GM12878 (cell line): ENCODE results near the gene CCBE1. TPM values are rescaled to one million over a fixed set of nuclear protein-coding genes. Genes with fewer than 3 reads are reported as not detected.

Source experiments
- ATAC-seq: fragments of 200-7000 bp; cut with Tn5 transposase; 3 replicates; pipeline ENCODE4 v1.9.1; 2020; ENCODE audit warnings: mild to moderate bottlenecking, moderate library complexity
- BruUV-seq: library from RNA; stranded (reverse); fragments of 400-500 nt; replicated peaks from 2 replicates; lab custom pipeline; 2021; lab: Mats Ljungman, UMichigan
- CTCF ChIA-PET: fragments of 300-600 bp; sonication (Branson Sonifier 250); formaldehyde crosslinking; extraction: SDS; loops from one replicate; lab custom pipeline; 2021; ENCODE audit warnings: inconsistent platforms; lab: Yijun Ruan, JAX
- POLR2A ChIA-PET: fragments of 350-600 bp; formaldehyde crosslinking; extraction: SDS; loops from one replicate; lab custom pipeline; 2021; ENCODE audit warnings: inconsistent platforms; lab: Charles Lee
- RAD21 ChIA-PET: fragments of 300-600 bp; sonication (Branson Sonifier 250); formaldehyde crosslinking; loops from one replicate; lab custom pipeline; 2023; ENCODE audit warnings: antibody characterized with exemption; ENCODE audit not compliant: unreplicated experiment; lab: Charles Lee
- SMC1A ChIA-PET: fragments of 300-600 bp; sonication (Branson Sonifier 250); formaldehyde crosslinking; loops from one replicate; lab custom pipeline; 2023; ENCODE audit not compliant: unreplicated experiment, uncharacterized antibody; lab: Charles Lee
- DNase-seq: peaks from one replicate; pipeline ENCODE4 v3.0.0-alpha.2; 2011; ENCODE audit warnings: low read depth, low spot score
- FAIRE-seq: peaks from 3 replicates; lab custom pipeline; 2011; peaks lifted over from hg19 to GRCh38; lab: Jason Lieb, UNC
- H2AFZ ChIP-seq: 2 replicates; pipeline ENCODE4 v1.6.0; 2011; ENCODE audit warnings: low read depth, low read length, control low read depth; ENCODE audit not compliant: control insufficient read depth
- H3K27ac ChIP-seq: 2 replicates; pipeline ENCODE4 v1.5.1; 2011; ENCODE audit warnings: control low read depth; ENCODE audit not compliant: control insufficient read depth, insufficient read depth
- H3K27me3 ChIP-seq, 2 experiments: replicated peaks in 1 of 2; 2 replicates each; pipeline versions ENCODE4 v1.6.0 to v1.6.1; 2011; ENCODE audit warnings: low read length in 1 of 2; ENCODE audit not compliant: control insufficient read depth in 2 of 2, insufficient read depth in 2 of 2
- H3K36me3 ChIP-seq, 2 experiments: 2 replicates each; pipeline ENCODE4 v1.5.1; 2011; ENCODE audit warnings: low read length in 1 of 2; ENCODE audit not compliant: control insufficient read depth in 2 of 2, insufficient read depth in 2 of 2
- H3K4me1 ChIP-seq: 2 replicates; pipeline ENCODE4 v1.6.1; 2011; ENCODE audit warnings: mild to moderate bottlenecking, low read length, moderate library complexity, mixed read lengths; ENCODE audit not compliant: control insufficient read depth, insufficient read depth
- H3K4me2 ChIP-seq: 2 replicates; pipeline ENCODE4 v1.6.0; 2011; ENCODE audit warnings: control low read depth; ENCODE audit not compliant: control insufficient read depth, insufficient read depth
- H3K4me3 ChIP-seq: fragments of 200-600 bp; sonication (generic); 2 replicates; pipeline ENCODE4 v1.5.1; 2016
- H3K79me2 ChIP-seq: 2 replicates; pipeline ENCODE4 v1.6.0; 2011; ENCODE audit warnings: low read length; ENCODE audit not compliant: control insufficient read depth, insufficient read depth
- H3K9ac ChIP-seq: 2 replicates; pipeline ENCODE4 v1.8.0; 2011; ENCODE audit warnings: low read length, control low read depth, mixed read lengths; ENCODE audit not compliant: control insufficient read depth, insufficient read depth
- H3K9me3 ChIP-seq: replicated peaks from 3 replicates; pipeline ENCODE4 v1.5.1; 2011; ENCODE audit warnings: mild to moderate bottlenecking, low read length; ENCODE audit not compliant: control insufficient read depth, insufficient read depth
- H4K20me1 ChIP-seq: 2 replicates; pipeline ENCODE4 v1.6.0; 2011; ENCODE audit not compliant: control insufficient read depth, insufficient read depth
- ASH2L ChIP-seq: fragments of 300-600, 200-600 bp; sonication (generic); IDR thresholded peaks from 2 replicates; pipeline ENCODE4 v1.6.1; 2017; ENCODE audit warnings: low read depth, mild to moderate bottlenecking, borderline replicate concordance
- CHD2 ChIP-seq: IDR thresholded peaks from 2 replicates; pipeline ENCODE4 v1.6.1; 2011; ENCODE audit warnings: low read depth, low read length, improper control_type of control experiment, borderline replicate concordance
- CREM ChIP-seq: IDR thresholded peaks from 2 replicates; pipeline ENCODE4 v1.6.1; 2014; ENCODE audit warnings: antibody characterized with exemption, low read depth
- NFXL1 ChIP-seq: fragments of 450-650 bp; IDR thresholded peaks from 2 replicates; pipeline ENCODE4 v1.6.1; 2017; ENCODE audit warnings: antibody characterized with exemption, mild to moderate bottlenecking, borderline replicate concordance
- NR2C1 ChIP-seq: fragments of 450-650 bp; IDR thresholded peaks from 2 replicates; pipeline ENCODE4 v1.6.1; 2017; ENCODE audit warnings: antibody characterized with exemption, mild to moderate bottlenecking, moderate library complexity
- TARDBP ChIP-seq: IDR thresholded peaks from 2 replicates; pipeline ENCODE4 v1.6.1; 2016; ENCODE audit warnings: borderline replicate concordance
- TCF7 ChIP-seq: IDR thresholded peaks from 2 replicates; pipeline ENCODE4 v1.6.1; 2014; ENCODE audit warnings: antibody characterized with exemption, borderline replicate concordance
- ZNF24 ChIP-seq: fragments of 450-650 bp; IDR thresholded peaks from 2 replicates; pipeline ENCODE4 v1.6.1; 2017; ENCODE audit warnings: antibody characterized with exemption, mild to moderate bottlenecking
- WGBS: methylation state at CpG from one replicate; pipeline ENCODE4 v1.1.6; 2016; ENCODE audit warnings: low lambda C conversion rate; ENCODE audit not compliant: insufficient replicate concordance, insufficient coverage; ENCODE audit errors: missing lambda C conversion rate; 5-methylcytosine and 5-hydroxymethylcytosine counted together
- in situ Hi-C: fragments of 300-500 bp; cut with MboI; formaldehyde crosslinking; loops from 9 replicates; pipeline ENCODE4 v1.14.3; 2018; ENCODE audit warnings: mixed read lengths
- intact Hi-C: fragments of 100-400 bp; cut with micrococcal nuclease; formaldehyde crosslinking; loops from one replicate; pipeline ENCODE4 v1.14.2; 2022; ENCODE audit not compliant: unreplicated experiment
- polyA plus RNA-seq, 11 experiments: library from polyadenylated mRNA; depleted of rRNA in 4 of 11; unstranded in 6 of 11; stranded (reverse) in 5 of 11; fragments of >200 nt; fragmentation: Nextera tagmentation in 4 of 11; fragmentation: Illumina TruSeq in 1 of 11; extraction: Ambion mirVana in 4 of 11; extraction: Trizol in 1 of 11; gene quantifications; 1 replicate in 1 of 11; 2 replicates in 10 of 11; pipeline versions ENCODE4 v1.2.1 to v1.2.3, GENCODE V29; 2011 to 2016; ENCODE audit warnings: inconsistent platforms in 2 of 11, missing spikeins in 2 of 11, low read depth in 1 of 11
- total RNA-seq, 4 experiments: library from RNA; depleted of rRNA in 3 of 4; stranded (reverse); fragments of >200 nt in 3 of 4; fragmentation: Illumina TruSeq in 1 of 4; extraction: Trizol in 1 of 4; gene quantifications; 2 replicates each; pipeline versions ENCODE4 v1.2.1 to v1.2.3, GENCODE V29; 2013 to 2021
- TF ChIP-seq, protein P1 (sequence below): fragments of 150-350 bp; IDR thresholded peaks from 2 replicates; pipeline ENCODE4 v1.6.1; 2016; ENCODE audit warnings: low read depth, low read length

CCBE1 gene
- total and polyA plus RNA-seq, 10 of the 15 experiments (the other 5 are each of a cell fraction or from before 2014, with no cell fraction given) = 0.03 to 0.49 (median 0.04) TPM; not detected in 7

DNA sequence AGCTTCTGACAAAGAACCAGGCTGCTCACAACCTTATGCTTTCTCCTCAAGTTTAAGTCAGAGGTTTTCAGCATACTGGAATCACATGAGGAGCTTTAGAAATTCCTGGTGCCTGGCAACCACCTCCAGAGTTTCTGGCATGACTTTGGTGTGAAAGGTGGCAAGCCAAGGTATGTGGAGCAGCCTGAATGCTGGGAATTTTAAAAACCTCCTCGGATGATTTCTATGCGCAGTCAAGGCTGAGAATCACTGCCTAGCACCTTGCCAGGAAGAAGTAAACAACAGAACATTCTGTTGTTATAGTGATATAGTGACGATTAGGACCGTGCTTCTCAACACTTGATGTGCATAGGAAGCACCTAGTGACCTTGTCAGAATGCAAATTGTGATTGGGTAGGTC, 11.7 kb downstream of the CCBE1 start:
- 18% methylated on average over 4 of the region's 4 CpGs for WGBS
- no peak for FAIRE-seq
- no peak overlapping the region for H3K27ac ChIP-seq
- TF ChIP-seq, protein P1, sequence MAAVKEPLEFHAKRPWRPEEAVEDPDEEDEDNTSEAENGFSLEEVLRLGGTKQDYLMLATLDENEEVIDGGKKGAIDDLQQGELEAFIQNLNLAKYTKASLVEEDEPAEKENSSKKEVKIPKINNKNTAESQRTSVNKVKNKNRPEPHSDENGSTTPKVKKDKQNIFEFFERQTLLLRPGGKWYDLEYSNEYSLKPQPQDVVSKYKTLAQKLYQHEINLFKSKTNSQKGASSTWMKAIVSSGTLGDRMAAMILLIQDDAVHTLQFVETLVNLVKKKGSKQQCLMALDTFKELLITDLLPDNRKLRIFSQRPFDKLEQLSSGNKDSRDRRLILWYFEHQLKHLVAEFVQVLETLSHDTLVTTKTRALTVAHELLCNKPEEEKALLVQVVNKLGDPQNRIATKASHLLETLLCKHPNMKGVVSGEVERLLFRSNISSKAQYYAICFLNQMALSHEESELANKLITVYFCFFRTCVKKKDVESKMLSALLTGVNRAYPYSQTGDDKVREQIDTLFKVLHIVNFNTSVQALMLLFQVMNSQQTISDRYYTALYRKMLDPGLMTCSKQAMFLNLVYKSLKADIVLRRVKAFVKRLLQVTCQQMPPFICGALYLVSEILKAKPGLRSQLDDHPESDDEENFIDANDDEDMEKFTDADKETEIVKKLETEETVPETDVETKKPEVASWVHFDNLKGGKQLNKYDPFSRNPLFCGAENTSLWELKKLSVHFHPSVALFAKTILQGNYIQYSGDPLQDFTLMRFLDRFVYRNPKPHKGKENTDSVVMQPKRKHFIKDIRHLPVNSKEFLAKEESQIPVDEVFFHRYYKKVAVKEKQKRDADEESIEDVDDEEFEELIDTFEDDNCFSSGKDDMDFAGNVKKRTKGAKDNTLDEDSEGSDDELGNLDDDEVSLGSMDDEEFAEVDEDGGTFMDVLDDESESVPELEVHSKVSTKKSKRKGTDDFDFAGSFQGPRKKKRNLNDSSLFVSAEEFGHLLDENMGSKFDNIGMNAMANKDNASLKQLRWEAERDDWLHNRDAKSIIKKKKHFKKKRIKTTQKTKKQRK = no peak
- TF ChIP-seq NR2C1 = no peak
- no peak for TF ChIP-seq TARDBP
- no peak for TF ChIP-seq TCF7
- TF ChIP-seq CREM = no peak
- no peak for TF ChIP-seq CHD2
- TF ChIP-seq ASH2L = no peak
- no peak for TF ChIP-seq ZNF24
- TF ChIP-seq NFXL1 = no peak
- TF ChIP-seq, all 136 proteins: peak for 0
- Histone ChIP-seq H3K9ac (no peak overlapping the region), H3K36me3 (no peaks in the 10 kb centered on the region), H3K4me3 (no peak overlapping the region), H4K20me1 (no peaks in the 10 kb centered on the region), H3K4me2 (no peak overlapping the region), H3K79me2 (no peaks in the 10 kb centered on the region), H3K4me1 (no peaks in the 10 kb centered on the region), H3K9me3 (no peaks in the 10 kb centered on the region), H3K27me3 (no peaks in the 10 kb centered on the region; a peak in 3 of 4 replicates), H2AFZ (no peak overlapping the region)
- DNase-seq (no peak), ATAC-seq (no peak)
- no TSS peak for BruUV-seq
- intact Hi-C loops (no loop called here), in situ Hi-C loops (no loop called here)
- ChIA-PET SMC1A (no interaction called here), RAD21 (no interaction called here), POLR2A (no interaction called here), CTCF (no interaction called here)
